ENCODE data around the gene NRG2.
A peak's percentile ranks its signal among the peaks of the same experiment; 100 is the strongest.

NRG2 gene

GRCh38 chr5:139855946-139856540 lies 187.1 kb downstream of the NRG2 start:
- no peak for DNase-seq (ENCODE audit: low read depth)

DNA sequence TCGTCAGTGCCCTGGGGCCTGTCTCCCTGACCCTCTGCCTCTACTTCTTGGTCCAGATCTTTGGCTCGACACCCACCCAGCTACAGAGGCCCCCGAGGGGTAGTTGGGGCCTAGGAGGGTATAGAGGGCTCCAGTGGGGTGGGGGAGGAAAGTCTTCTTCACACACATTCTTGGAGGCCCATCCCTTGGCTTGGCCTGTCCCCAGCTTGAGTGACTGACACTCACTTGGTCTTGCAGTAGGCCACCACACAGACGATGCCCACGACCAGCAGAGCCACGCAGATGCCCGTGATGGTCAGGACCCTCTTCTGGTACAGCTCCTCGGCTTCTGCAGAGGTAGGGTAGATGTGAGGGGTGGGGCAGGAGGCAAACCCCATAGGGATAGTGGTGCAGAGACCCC lies 187.6 kb downstream of the NRG2 start:
- DNase-seq (ENCODE audit: low read depth): no peak

- DNase-seq (ENCODE audit: low read depth): no peak
These were observed 188.1 kb downstream of the NRG2 start for GRCh38 chr5:139854953-139855352.

- no peak for DNase-seq (ENCODE audit: low read depth)
These were observed 189.0 kb downstream of the NRG2 start for GRCh38 chr5:139854029-139854605.

DNA sequence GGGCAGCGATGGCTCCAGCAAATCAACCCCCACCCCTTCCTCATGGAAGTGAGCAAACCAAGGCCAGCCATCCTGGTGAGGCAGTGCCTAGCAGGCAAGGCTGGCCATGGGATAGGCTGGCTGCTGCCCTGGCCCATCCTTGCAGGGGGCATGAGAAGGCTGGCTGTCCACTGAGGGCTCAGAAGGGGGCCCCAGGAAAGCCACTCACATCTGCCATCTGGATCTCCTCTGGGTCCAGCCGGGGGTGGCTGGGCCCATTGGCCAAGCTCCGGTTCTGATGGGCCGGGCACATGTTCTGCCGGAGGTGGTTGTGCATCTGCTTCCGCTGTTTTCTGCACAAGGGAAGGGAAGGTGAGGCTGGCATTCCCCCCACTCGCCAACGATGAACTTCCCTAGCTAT lies 190.4 kb downstream of the NRG2 start:
- no peak for DNase-seq (ENCODE audit: low read depth)

GRCh38 chr5:139851558-139851957 lies 191.5 kb downstream of the NRG2 start:
- DNase-seq (ENCODE audit: low read depth): no peak

- DNase-seq (ENCODE audit: low read depth): no peak
These were observed 192.6 kb downstream of the NRG2 start for GRCh38 chr5:139850423-139851016.

DNA sequence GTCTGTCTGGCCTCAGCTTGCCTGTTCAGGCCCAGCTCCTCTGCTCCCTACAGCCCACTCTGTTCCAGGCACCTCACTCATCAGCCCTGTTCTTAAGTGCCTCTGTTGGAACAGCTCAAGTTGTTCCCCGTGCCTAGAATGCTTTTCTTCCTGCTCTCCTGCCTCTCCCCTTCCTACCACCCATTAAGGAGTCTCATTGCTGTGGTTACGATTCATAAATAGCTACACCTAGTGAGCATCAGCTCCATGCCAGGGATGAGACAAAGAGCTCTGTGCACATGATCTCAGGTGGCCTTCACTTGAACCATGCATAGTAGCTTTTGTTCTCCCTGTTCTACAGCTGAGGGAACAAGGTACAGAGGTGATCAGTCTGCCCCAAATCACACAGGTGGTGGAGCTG lies 193.2 kb downstream of the NRG2 start:
- peak; percentile 3 for DNase-seq (ENCODE audit: low read depth)

GRCh38 chr5:139849501-139849900 lies 193.6 kb downstream of the NRG2 start:
- no peak for DNase-seq (ENCODE audit: low read depth)

DNA sequence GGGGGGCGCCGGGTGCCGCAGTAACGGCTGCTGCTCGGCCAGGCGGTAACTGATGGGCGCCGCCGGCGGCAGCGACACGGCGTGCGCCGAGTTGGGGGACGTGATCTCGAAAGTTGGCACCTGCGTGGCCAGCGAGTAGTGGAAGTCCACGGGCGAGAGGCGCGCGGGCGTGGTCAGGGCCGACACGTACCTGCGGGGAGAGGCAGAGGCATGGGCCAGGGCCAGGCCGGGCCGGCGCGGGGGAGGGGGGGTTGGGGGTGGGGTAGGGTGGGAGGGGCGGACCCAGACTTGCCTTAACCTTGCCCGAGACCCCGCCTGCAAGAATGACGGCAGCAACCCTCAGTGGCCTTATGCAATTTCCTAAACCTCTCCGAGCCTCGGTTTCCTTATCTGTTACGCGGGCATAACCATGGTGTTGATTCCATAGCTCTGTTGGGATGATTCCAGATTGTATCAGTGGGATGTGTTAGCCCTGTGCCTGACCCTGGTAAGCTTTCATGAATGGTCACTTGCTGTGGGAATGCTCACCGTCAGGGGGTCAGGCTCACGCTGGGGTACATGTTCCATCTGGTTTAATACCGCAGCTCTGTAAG lies 194.5 kb downstream of the NRG2 start:
- DNase-seq (ENCODE audit: low read depth): no peak

- DNase-seq (ENCODE audit: low read depth): peak; percentile 8
These were observed 195.2 kb downstream of the NRG2 start for GRCh38 chr5:139847790-139848507.

- DNase-seq (ENCODE audit: low read depth): no peak
These were observed 196.0 kb downstream of the NRG2 start for GRCh38 chr5:139847091-139847490.

DNA sequence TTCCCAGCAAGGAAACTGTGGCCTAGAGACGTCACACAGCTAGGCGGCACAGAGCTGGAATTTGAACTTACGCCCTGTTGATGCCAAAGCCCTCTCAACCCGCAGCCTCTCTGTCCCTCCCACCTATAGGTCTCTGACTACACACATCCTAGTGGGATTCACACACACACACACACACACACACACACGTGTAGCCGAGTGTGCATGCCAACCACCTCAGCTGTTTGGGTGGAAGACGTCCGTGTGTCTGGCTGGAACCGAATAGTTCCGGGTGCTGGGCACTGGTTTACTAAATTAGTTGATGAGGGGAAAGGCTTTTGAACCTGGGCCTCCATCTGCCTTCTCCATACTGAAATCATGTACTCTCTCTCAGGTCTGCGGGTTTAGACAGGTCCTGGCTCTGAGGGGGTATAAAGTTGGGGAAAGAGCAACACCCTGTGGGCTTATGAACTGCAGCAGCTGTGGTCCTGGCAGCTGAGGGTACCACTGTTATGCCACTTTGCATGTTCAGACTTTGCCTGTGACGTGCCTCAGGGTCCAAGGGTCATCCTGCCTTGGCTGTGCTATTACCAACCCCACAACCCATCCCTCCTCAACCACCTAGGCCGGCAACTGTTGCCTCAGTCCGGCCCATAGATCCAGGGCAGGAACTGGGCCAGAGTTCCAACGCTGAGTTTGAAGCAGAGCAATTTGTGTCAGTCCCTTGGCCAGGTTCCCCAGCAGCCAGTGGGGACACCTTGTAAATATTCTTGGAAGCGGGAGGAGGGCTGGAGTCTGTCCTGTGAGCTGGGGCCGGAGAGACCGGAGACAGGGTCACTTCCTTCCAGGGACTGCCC lies 197.0 kb downstream of the NRG2 start:
- no peak for DNase-seq (ENCODE audit: low read depth)

- DNase-seq (ENCODE audit: low read depth): peak; percentile 47
These were observed 198.5 kb downstream of the NRG2 start for GRCh38 chr5:139844472-139845145.

- no peak for DNase-seq (ENCODE audit: low read depth)
These were observed 199.1 kb downstream of the NRG2 start for GRCh38 chr5:139843991-139844390.

GRCh38 chr5:139842321-139842720 lies 200.8 kb downstream of the NRG2 start:
- no peak for DNase-seq (ENCODE audit: low read depth)

- DNase-seq (ENCODE audit: low read depth): no peak
These were observed 201.6 kb downstream of the NRG2 start for GRCh38 chr5:139841549-139841948.

DNA sequence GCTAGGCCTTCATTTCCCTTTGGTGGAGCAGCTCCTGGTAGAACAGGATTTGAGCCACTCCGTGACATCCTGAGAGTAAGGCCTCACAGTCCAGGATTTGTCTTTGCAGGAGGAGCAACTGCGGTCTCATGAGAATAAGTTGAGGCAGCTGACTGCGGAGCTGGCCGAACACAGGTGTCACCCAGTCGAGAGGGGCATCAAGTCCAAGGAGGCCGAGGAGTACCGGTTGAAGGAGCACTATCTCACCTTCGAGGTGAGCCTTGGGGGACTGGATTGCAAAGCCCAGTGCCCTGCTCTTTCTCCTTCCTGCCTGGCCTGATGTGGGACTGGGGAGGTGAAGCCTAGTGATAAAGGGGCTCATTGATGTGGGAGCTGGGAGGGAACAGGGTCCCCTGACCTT lies 203.2 kb downstream of the NRG2 start:
- no peak for DNase-seq (ENCODE audit: low read depth)

DNA sequence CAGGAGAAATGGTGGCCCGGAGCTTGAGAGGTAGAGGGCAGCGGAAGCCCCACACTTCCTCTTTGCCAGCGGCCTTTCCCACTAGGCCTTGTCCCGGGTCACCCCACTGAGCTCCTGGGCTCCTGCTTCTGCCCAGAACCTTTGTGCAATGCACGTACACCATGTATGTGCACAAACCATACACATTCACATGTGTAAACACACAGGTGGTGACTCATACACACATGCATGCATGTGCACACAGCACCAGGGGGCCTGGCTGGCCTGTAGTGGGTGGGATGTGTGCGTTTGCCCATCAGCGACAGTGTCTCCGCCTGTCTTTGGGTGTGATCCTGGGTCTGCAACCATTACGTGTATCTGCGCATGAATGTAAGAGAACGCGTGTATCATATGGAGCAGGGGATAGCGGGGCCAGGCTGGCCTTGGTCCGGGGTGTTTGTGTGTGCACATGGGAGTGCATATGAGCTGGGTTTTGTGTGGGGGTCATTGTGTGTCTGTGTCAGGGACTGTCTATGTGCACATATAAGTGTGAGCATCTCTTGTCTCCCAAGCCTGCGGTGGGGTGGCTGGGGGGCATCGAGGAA lies 203.8 kb downstream of the NRG2 start:
- DNase-seq (ENCODE audit: low read depth): no peak

DNA sequence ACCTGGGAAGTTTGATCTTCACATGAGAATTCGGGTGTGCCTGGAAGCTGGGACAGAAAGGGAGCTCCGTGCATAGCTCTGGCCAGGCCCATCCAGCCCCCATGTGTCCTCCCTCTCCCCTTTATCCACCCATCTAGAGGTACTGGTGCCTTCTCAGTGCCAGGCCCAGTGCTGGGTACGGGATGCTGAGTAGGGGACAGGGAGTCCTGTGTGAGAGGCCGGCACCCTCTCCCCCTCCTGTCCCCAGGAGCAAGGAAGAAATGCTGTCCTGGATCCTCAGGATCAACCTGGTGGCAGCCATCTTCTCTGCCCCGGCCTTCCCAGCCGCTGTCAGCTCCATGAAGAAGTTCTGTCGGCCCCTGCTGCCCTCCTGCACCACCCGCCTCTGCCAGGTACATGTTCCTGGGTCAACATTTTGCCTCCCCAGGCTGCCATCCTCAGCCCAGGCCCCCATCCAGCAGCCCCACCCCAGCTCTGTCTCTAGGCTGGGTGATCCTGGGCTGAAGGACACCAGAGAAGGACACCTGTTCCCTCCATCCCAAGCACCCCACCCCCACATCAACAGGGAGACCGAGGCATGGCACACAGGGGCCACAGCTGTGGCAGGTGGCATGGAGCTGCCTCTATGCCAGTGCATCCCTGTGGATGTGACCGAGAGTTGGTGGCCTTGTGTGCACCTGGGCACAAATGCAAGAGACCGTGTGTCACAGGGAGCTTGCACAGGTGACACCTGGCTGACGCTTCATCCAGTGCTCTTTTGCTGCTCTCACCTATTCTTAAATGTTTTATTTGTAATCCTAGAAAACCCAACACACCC lies 204.5 kb downstream of the NRG2 start:
- DNase-seq (ENCODE audit: low read depth): no peak
